Right hindlimb (tissue), 1 donor: Measurements from ENCODE around the gene IL33.

Source experiments
- DNase-seq: peaks from one replicate; pipeline ENCODE4 v3.0.0-alpha.2; 2018

The IL33 gene

GRCh38 chr9:6219040-6219439 is 3.4 kb downstream of the IL33 start:
- no peak for DNase-seq

GRCh38 chr9:6219981-6220380 is 4.4 kb downstream of the IL33 start:
- DNase-seq, result no peak

- no peak for DNase-seq
Measured at GRCh38 chr9:6224393-6225154, 9.0 kb downstream of the IL33 start.

- DNase-seq, result no peak
Measured at GRCh38 chr9:6226696-6227095, 11.1 kb downstream of the IL33 start.

- DNase-seq, result no peak
Measured at GRCh38 chr9:6229186-6229585, 13.6 kb downstream of the IL33 start.

GRCh38 chr9:6229619-6230018 is 14.0 kb downstream of the IL33 start:
- DNase-seq, result no peak

- DNase-seq, result no peak
Measured at GRCh38 chr9:6230037-6230780, 14.6 kb downstream of the IL33 start.

GRCh38 chr9:6232336-6232945 is 16.8 kb downstream of the IL33 start:
- no peak for DNase-seq

- DNase-seq, result no peak
Measured at GRCh38 chr9:6234014-6234413, 18.4 kb downstream of the IL33 start.

- no peak for DNase-seq
Measured at GRCh38 chr9:6237267-6237666, 21.7 kb downstream of the IL33 start.

- DNase-seq, result no peak
Measured at GRCh38 chr9:6239048-6239461, 23.4 kb downstream of the IL33 start.

GRCh38 chr9:6239694-6240093 is 24.1 kb downstream of the IL33 start:
- no peak for DNase-seq

GRCh38 chr9:6243746-6244145 is 28.1 kb downstream of the IL33 start:
- DNase-seq, result no peak

GRCh38 chr9:6247266-6247665 is 31.7 kb downstream of the IL33 start:
- no peak for DNase-seq

GRCh38 chr9:6268826-6269397 is 53.3 kb downstream of the IL33 start:
- DNase-seq, result no peak

- no peak for DNase-seq
Measured at GRCh38 chr9:6270896-6271295, 55.3 kb downstream of the IL33 start.

GRCh38 chr9:6271508-6272228 is 56.1 kb downstream of the IL33 start:
- no peak for DNase-seq

GRCh38 chr9:6272229-6272598 is 56.6 kb downstream of the IL33 start:
- DNase-seq, result no peak

- DNase-seq, result no peak
Measured at GRCh38 chr9:6277417-6277816, 61.8 kb downstream of the IL33 start.

GRCh38 chr9:6301858-6302257 is 86.3 kb downstream of the IL33 start:
- no peak for DNase-seq

GRCh38 chr9:6302417-6302816 is 86.8 kb downstream of the IL33 start:
- no peak for DNase-seq

- no peak for DNase-seq
Measured at GRCh38 chr9:6304232-6304631, 88.6 kb downstream of the IL33 start.

- no peak for DNase-seq
Measured at GRCh38 chr9:6305954-6306563, 90.5 kb downstream of the IL33 start.
